Measurements from ENCODE around the gene HDAC10. TPM values are rescaled to one million over a fixed set of nuclear protein-coding genes. Genes with fewer than 3 reads are reported as not detected.

The HDAC10 gene, protein sequence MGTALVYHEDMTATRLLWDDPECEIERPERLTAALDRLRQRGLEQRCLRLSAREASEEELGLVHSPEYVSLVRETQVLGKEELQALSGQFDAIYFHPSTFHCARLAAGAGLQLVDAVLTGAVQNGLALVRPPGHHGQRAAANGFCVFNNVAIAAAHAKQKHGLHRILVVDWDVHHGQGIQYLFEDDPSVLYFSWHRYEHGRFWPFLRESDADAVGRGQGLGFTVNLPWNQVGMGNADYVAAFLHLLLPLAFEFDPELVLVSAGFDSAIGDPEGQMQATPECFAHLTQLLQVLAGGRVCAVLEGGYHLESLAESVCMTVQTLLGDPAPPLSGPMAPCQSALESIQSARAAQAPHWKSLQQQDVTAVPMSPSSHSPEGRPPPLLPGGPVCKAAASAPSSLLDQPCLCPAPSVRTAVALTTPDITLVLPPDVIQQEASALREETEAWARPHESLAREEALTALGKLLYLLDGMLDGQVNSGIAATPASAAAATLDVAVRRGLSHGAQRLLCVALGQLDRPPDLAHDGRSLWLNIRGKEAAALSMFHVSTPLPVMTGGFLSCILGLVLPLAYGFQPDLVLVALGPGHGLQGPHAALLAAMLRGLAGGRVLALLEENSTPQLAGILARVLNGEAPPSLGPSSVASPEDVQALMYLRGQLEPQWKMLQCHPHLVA
- total RNA-seq (11.6 TPM), polyA plus RNA-seq (61.6 TPM)
- long read RNA-seq, donor 1: 0 reads
- long read RNA-seq, donor 2, partial matches to known transcripts: 9 of 12 reads
- long read RNA-seq, donor 2, other reads (novel, unspliced or antisense): 0 of 12 reads
- long read RNA-seq, donor 3, partial matches to known transcripts: 0 of 2 reads
- long read RNA-seq, donor 3, other reads (novel, unspliced or antisense): 0 of 2 reads
- long read RNA-seq, donor 4, partial matches to known transcripts: 0 of 2 reads
- long read RNA-seq, donor 4, other reads (novel, unspliced or antisense): 0 of 2 reads
- long read RNA-seq, donor 5: 0 reads
- long read RNA-seq, donor 6, partial matches to known transcripts: 7 of 8 reads
- long read RNA-seq, donor 6, other reads (novel, unspliced or antisense): 0 of 8 reads
- long read RNA-seq, donor 7: 0 reads
- long read RNA-seq, donor 8: 0 reads
- long read RNA-seq, donor 9: 0 reads
- long read RNA-seq, donor 10, partial matches to known transcripts: 0 of 1 reads
- long read RNA-seq, donor 10, other reads (novel, unspliced or antisense): 0 of 1 reads

DNA sequence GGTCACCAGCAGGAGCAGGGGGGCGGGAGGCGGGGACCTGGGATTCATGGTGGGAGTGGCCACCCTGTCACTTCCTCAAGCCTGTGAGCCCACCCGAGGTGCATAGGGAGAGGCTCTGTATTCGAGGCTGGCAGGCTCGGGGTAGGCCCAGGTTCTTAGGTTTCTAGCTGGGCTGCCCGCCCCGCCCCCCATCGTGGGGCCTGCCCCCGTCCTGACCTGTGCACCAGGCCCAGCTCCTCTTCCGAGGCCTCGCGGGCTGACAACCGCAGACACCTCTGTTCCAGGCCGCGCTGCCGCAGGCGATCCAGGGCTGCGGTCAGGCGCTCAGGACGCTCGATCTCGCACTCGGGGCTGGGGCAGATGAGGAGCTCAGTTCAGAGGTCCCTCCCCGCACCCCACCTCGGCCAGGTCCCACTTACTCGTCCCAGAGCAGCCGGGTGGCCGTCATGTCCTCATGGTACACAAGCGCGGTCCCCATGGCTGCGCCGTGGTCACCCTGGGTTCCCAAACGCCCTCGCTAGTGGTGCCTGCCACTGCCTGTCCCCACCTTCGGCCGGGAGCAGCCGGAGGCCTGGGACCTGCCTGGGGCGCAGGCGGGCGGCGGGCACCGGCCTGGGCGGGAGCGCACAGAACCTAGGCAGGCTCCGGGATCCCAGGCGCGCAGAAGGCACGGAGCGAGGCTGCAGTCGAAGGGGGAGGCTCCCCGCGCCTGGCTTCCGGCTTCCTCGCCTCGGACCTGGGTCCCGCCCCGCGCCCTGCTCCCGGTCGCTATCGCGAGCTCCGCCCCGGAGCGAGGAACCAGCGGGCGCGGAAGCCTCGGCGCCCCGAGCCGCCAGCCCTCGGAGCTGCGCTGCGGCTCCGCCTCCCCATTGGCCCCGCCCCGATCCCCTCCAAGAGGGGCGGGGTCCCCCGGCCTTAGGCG is at the start of gene HDAC10:
HDAC10 (minus strand) TSS at position 711 of the 922 bp plus-strand sequence; CDS start at position 478, 233 bp downstream.
- Histone ChIP-seq H3K9me3 (ENCODE audit: control insufficient read depth in 2 of 2, insufficient read depth in 1 of 2, low read length in 1 of 2) (no peaks in the 10 kb centered on the region), H3K4me1 (ENCODE audit: control insufficient read depth in 2 of 2, insufficient read depth in 2 of 2, low read length in 2 of 2) (peaks cover 9 to 25% of the 10 kb centered on the region in 2 donors), H3K4me3 (ENCODE audit: low read length in 2 of 2) (peak within 1 kb of the TSS; percentile 63 to 66), H3K27me3 (ENCODE audit: control insufficient read depth in 2 of 2, insufficient read depth in 1 of 2, low read length in 1 of 2) (no peaks in the 10 kb centered on the region), H3K36me3 (ENCODE audit: control insufficient read depth in 2 of 2, insufficient read depth in 2 of 2, low read length in 1 of 2) (peaks cover 15 to 18% of the 10 kb centered on the region in 2 donors), H3K27ac (ENCODE audit: low read depth in 1 of 2, low read length in 1 of 2) (peak within 1 kb of the TSS; percentile 12 to 76)
- DNase-seq (ENCODE audit: low read depth in 6 of 9, low spot score in 9 of 9): peak in 8 of 9 donors; percentile 52 to 89 (median 71)
- 2% methylated on average over 81 of the region's 81 CpGs for WGBS

DNA sequence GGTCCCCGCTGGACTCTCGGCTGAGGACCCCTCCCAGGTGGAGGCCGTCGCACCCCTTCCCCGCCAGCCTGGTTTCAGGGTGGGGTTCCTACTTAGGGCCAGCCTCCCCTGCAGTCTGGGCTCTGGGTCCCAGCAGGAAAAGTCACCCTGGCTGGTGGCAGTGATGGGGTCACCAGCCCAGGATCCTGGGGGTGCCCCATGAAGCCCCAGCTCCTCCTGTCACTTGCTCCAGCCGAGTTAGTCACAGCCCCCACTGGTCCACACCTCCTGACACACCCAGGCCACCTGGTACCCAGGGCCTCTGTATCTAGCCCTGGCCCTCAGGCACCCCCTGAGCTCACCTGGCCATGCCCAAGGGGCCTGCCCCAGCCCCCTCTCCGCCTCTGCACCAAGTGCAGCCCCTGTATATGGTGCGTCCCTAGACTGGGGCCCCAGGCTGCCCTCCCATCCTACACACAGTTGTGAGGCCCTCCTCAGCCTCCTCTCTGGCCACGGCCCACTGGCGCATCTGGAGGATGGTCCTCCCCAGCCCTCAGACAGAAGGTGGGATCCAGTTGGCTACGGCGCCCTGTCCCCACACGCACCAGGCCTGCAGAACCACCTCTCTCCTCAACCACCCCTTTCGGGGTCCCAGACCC is 49.7 kb upstream of the HDAC10 start:
- Histone ChIP-seq H3K27me3 (ENCODE audit: control insufficient read depth in 2 of 2, insufficient read depth in 1 of 2, low read length in 1 of 2) (peaks cover 24 to 70% of the 10 kb centered on the region in 2 donors), H3K9me3 (ENCODE audit: control insufficient read depth in 2 of 2, insufficient read depth in 1 of 2, low read length in 1 of 2) (no peaks in the 10 kb centered on the region), H3K27ac (ENCODE audit: low read depth in 1 of 2, low read length in 1 of 2) (peak overlapping the region in 1 of 2 donors; percentile 2), H3K4me1 (ENCODE audit: control insufficient read depth in 2 of 2, insufficient read depth in 2 of 2, low read length in 2 of 2) (peaks cover 10 to 50% of the 10 kb centered on the region in 2 donors), H3K4me3 (ENCODE audit: low read length in 2 of 2) (no peak overlapping the region), H3K36me3 (ENCODE audit: control insufficient read depth in 2 of 2, insufficient read depth in 2 of 2, low read length in 1 of 2) (no peaks in the 10 kb centered on the region)
- 95% methylated on average over 14 of the region's 14 CpGs for WGBS
- DNase-seq (ENCODE audit: low read depth in 6 of 9, low spot score in 9 of 9): no peak

DNA sequence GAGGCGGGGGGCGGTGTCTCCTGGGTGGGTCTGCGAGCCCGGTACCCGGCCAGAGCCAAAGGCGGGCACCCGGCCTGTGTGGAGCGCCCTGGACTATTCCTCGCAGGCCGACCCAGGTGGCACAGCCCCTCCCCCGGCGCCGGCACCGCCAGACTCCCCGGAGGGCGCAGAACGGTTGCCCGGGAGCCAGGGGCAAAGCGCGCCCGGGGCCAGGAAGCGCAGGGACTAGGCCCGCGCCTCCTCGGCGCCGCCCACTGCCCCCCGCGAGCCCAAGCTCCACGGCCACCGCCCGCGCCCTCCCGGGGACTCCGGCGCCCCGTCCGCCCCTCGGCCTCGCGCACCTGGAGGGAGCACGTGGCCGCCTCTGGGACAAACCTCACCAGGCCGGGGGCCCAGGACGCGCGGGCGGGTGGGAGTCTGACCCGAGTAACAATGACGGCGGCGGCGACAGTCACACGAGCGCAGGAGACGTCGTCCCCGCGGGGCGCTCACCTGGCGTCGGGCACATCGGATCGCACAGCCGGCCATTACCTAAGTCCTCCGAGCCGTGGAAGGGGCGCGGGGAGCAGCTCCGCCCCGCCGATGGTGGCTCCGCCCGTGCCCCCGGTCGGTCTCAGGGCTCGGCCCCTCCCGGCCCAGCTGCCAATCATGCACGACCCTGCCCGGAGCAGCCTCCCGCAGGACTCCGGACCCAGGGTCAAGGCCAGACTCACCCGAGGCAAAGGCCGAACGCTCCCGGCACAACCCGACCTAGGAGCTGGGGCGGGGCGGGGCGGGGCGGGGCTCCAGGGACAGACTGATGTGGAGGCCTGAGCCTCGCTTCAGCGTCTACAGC is 48.9 kb upstream of the HDAC10 start:
- Histone ChIP-seq H3K4me3 (ENCODE audit: low read length in 2 of 2) (peak overlapping the region in 1 of 2 donors; percentile 14), H3K27ac (ENCODE audit: low read depth in 1 of 2, low read length in 1 of 2) (peak overlapping the region in 1 of 2 donors; percentile 2), H3K9me3 (ENCODE audit: control insufficient read depth in 2 of 2, insufficient read depth in 1 of 2, low read length in 1 of 2) (no peaks in the 10 kb centered on the region), H3K4me1 (ENCODE audit: control insufficient read depth in 2 of 2, insufficient read depth in 2 of 2, low read length in 2 of 2) (peaks cover 10 to 43% of the 10 kb centered on the region in 2 donors), H3K36me3 (ENCODE audit: control insufficient read depth in 2 of 2, insufficient read depth in 2 of 2, low read length in 1 of 2) (no peaks in the 10 kb centered on the region), H3K27me3 (ENCODE audit: control insufficient read depth in 2 of 2, insufficient read depth in 1 of 2, low read length in 1 of 2) (peaks cover 17 to 63% of the 10 kb centered on the region in 2 donors)
- 54% methylated on average over 93 of the region's 93 CpGs for WGBS
- no peak for DNase-seq (ENCODE audit: low read depth in 6 of 9, low spot score in 9 of 9)

DNA sequence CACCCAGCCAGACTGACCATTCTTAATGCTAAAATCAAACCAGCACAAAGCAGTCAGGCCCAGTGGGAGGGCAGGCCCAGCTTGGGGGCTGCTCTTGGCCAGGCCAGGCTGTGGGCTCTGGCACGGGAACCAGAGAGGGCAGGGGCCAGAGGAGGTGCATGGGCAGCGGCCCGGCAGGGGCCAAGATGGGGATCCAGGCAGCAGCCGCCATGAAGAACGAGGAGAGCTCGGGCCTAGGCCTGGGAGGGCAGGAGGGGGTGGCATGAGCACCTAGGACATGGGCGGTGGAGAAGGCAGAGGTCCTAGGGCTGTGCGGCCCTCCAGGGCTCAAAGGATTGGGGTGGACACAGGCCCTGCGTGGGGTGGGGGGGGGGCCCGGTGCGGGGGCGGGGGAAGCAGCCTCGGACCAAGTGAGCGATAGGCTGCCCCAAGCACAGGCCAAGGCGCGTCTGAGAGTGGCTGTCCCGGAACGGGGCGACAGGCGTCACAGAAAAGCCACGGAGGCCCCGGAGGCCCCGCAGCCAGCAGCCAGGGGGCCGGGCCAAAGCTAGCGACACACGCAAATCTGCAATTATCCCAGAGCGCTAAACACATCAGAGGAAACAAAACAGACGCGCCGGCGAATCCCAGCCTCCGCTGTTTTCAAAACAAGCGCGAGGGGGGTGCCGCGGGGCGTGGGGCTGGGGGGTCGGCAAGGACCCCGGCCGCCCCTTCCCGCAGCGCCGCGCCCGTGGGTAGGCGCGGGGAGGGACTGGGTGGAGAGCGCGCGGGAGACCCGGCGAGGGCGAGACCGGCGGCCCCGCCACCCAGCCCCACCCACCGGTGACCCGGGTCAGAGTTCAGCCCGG is 48.1 kb upstream of the HDAC10 start:
- 51% methylated on average over 59 of the region's 59 CpGs for WGBS

DNA sequence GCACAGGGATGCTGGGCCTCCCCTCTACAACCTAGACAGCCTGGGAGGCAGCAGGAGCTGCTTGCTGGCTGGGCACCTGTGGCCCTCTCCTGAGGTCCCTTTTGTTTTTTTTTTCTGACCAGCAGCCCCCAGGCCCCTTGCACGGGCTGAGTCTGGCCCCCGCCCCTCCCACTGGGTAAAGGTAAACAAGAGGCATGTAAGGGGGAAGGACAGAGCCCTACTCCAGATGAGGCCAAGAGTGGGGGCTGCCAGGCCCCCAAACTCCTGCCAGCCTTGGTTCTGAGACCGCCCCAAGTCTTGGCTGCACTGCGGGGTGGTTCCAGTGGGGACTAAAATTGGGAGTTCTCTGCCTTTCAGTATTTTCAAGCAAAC is 47.2 kb upstream of the HDAC10 start:
- 92% methylated on average over 4 of the region's 4 CpGs for WGBS
- no peak overlapping the region for H3K27ac ChIP-seq (ENCODE audit: low read depth in 1 of 2, low read length in 1 of 2)
- peaks cover 24 to 62% of the 10 kb centered on the region in 2 donors for H3K27me3 ChIP-seq (ENCODE audit: control insufficient read depth in 2 of 2, insufficient read depth in 1 of 2, low read length in 1 of 2)
- no peaks in the 10 kb centered on the region for H3K36me3 ChIP-seq (ENCODE audit: control insufficient read depth in 2 of 2, insufficient read depth in 2 of 2, low read length in 1 of 2)
- no peaks in the 10 kb centered on the region for H3K9me3 ChIP-seq (ENCODE audit: control insufficient read depth in 2 of 2, insufficient read depth in 1 of 2, low read length in 1 of 2)
- H3K4me3 ChIP-seq (ENCODE audit: low read length in 2 of 2): no peak overlapping the region
- DNase-seq (ENCODE audit: low read depth in 6 of 9, low spot score in 9 of 9): no peak
- H3K4me1 ChIP-seq (ENCODE audit: control insufficient read depth in 2 of 2, insufficient read depth in 2 of 2, low read length in 2 of 2): peaks cover 4 to 40% of the 10 kb centered on the region in 2 donors

More for the DNA sequence above, 48.1 kb upstream of the HDAC10 start:
- H3K4me1 ChIP-seq (ENCODE audit: control insufficient read depth in 2 of 2, insufficient read depth in 2 of 2, low read length in 2 of 2): peaks cover 10 to 41% of the 10 kb centered on the region in 2 donors
- DNase-seq (ENCODE audit: low read depth in 6 of 9, low spot score in 9 of 9): no peak
- H3K36me3 ChIP-seq (ENCODE audit: control insufficient read depth in 2 of 2, insufficient read depth in 2 of 2, low read length in 1 of 2): no peaks in the 10 kb centered on the region
- peaks cover 18 to 62% of the 10 kb centered on the region in 2 donors for H3K27me3 ChIP-seq (ENCODE audit: control insufficient read depth in 2 of 2, insufficient read depth in 1 of 2, low read length in 1 of 2)
- H3K9me3 ChIP-seq (ENCODE audit: control insufficient read depth in 2 of 2, insufficient read depth in 1 of 2, low read length in 1 of 2): no peaks in the 10 kb centered on the region
- H3K4me3 ChIP-seq (ENCODE audit: low read length in 2 of 2): peak overlapping the region in 1 of 2 donors; percentile 14
- H3K27ac ChIP-seq (ENCODE audit: low read depth in 1 of 2, low read length in 1 of 2): no peak overlapping the region

DNA sequence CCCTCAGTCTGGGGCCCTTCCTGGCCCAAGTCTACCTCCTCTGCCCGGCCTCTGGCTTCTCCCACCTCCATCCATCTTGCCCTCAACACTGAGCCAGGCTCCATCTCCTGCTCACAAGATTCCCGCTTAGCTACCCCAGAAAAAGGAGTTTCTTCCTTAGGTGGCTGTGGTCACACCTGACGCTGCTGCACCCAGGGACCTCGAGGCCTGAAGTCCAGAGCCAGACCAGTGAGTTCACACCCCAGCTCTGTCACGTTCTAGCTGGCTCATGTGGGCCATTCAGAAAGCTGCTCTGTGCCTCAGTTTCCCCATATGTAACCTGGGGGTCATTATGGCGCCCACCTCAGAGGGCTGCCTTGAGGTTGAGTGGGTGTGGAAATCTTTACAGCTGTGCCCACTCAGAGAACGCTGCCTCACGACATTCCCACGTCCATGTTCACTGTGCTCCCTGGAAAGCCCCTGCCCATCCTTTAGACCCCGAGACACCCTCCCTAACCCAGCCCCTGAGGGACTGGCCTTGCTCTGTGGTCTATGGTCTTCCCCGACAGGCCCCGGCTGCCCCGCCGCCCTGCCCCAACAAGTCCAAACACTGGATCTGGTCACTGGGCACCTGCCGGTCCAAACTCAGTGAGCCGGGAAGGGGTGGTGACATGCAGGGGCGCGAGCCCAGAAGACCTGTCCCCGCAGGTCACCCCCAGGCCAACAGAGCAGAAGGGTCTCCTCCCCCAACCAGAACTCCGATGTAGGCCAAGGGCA is 46.6 kb upstream of the HDAC10 start:
- WGBS: 96% methylated on average over 20 of the region's 20 CpGs
- Histone ChIP-seq H3K9me3 (ENCODE audit: control insufficient read depth in 2 of 2, insufficient read depth in 1 of 2, low read length in 1 of 2) (no peaks in the 10 kb centered on the region), H3K4me1 (ENCODE audit: control insufficient read depth in 2 of 2, insufficient read depth in 2 of 2, low read length in 2 of 2) (peaks cover 0 to 39% of the 10 kb centered on the region in 2 donors), H3K36me3 (ENCODE audit: control insufficient read depth in 2 of 2, insufficient read depth in 2 of 2, low read length in 1 of 2) (no peaks in the 10 kb centered on the region), H3K27me3 (ENCODE audit: control insufficient read depth in 2 of 2, insufficient read depth in 1 of 2, low read length in 1 of 2) (peaks cover 25 to 67% of the 10 kb centered on the region in 2 donors), H3K4me3 (ENCODE audit: low read length in 2 of 2) (no peak overlapping the region), H3K27ac (ENCODE audit: low read depth in 1 of 2, low read length in 1 of 2) (no peak overlapping the region)
- no peak for DNase-seq (ENCODE audit: low read depth in 6 of 9, low spot score in 9 of 9)

Measured in thymus (tissue), 14 donors.